GM19238 (cell line): ENCODE measurements around the gene TFAP2B.

Source experiments
- DNase-seq: peaks from one replicate; pipeline ENCODE4 v3.0.0; 2011; ENCODE audit warnings: low spot score; ENCODE audit not compliant: insufficient read length

TFAP2B gene

GRCh38 chr6:50824552-50824951 lies 5.9 kb downstream of the TFAP2B start:
- DNase-seq, result no peak

DNA sequence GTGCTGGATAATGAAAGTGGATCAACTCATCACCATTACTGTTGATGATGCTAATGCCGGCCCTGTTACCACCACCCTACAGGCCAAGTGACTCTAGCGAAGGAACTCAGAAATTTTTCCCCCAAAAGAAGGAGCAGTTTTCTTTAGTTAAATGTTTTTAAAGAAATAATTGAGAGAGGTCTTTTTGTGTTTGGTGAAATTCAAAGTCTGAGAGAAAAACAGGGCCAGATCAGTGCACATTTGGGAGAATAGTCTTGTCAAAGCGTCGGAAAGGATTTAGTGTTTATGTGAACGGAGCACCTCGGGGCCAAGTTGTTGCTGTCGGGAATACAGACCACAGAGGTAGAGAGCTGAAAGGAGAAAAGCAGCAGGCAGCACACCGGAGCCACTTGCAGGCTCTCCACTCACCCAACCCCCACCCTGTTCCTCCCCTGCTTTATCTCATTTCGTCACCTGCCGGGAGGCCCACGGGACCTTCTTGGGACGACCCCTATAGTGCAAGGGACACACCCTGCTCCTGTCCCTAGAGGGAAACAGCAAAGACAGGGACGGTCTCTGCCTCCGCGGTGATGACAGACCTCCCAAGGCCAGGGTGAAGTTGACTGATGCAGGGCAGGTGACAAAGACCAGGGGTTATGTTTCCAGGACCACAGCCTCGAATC lies 6.8 kb downstream of the TFAP2B start:
- DNase-seq, result no peak

DNA sequence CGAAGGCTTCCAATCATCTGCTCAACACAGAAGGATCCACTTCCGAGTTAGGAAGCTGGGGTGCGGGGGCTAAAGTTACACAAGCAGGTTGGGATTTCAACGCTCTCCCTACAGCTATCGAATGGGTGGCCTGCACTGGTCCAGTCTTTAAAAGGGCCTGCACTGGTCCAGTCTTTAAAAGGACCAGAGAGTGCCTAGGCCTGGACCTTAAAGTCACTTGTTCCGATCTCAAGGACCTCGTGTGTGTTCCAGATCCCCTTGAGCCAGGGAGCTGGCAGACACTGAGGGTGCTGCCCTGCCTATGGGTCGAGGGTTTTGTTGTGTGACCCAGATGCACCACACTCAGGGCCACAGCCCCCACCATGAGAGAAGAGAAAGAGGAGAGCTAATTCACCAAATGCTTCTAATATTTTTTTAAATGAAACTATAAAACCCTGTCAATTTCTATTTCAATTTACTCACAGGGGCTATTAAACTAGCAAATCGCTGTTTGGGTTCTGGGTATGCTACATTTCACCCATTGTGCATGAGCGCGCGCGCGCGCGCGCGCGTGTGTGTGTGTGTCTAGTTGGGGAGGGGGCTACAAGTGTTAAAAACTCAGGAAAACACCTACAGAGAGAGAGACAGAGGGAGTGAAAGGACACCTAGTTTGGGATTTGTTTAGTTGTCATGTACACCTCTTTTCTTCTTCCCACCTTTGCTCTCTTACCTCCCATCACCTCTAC lies 7.5 kb downstream of the TFAP2B start:
- DNase-seq, result no peak

DNA sequence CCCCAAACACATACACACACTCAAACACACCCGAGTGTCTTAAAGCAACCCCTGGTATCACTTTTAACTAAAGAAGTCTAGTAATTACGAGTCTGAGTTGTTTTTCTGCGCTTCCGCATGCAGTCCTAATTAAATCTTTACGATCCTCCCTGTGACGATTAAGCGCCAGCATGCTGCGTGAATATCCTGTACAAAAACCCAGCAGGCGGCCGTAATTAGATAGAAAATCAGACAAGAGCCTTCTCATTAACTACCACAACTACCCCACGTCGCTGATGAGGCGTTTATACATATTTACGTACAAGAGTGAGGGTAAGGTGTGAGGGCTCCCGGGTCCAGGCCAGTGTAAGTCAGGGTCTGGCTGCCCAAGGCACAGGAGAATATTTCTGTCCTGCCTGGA lies 8.1 kb downstream of the TFAP2B start:
- DNase-seq, result no peak

GRCh38 chr6:50829049-50829448 lies 10.4 kb downstream of the TFAP2B start:
- DNase-seq, result no peak

- DNase-seq, result no peak
These were observed 11.3 kb downstream of the TFAP2B start for GRCh38 chr6:50829898-50830444.

DNA sequence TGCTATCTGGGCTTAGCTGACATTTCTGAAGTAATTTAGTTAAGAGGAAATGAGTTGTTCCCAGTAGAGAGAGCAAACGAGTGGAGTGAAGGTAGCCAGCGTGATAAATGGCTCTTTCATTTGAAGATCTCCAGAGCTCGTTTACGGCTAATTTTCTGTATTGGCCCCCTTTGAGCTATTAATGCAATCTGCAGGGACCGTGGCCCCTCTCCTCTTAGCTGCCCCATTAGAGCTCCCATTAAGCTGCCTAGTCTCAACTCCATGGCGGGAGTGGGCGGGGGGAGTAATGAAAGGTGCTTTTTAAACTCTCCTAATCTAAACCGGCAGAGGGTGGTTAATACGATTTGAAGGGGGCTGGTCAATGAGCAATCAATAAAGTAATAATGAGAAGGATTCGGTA lies 12.5 kb downstream of the TFAP2B start:
- no peak for DNase-seq

- DNase-seq, result no peak
These were observed 14.2 kb downstream of the TFAP2B start for GRCh38 chr6:50832912-50833311.

GRCh38 chr6:50834929-50835410 lies 16.3 kb downstream of the TFAP2B start:
- no peak for DNase-seq

DNA sequence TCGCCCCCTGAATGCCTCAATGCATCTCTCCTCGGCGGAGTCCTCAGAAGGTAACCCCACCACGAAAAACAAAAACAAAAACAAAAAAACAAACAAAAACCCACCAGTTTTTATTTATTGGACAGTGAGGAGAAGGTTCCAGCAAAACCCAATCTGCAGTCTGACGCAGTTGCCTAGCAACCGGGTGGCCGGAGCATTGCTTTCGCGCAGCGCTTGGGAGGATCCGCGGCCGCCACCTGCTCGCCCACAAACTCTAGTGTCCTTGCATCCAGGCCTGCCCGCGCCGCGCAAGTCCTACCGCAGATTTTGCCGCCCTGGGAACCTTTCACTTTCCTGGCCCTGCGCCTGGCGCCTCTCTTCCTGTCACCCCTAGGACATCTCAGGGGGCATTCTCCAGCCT lies 17.6 kb downstream of the TFAP2B start:
- DNase-seq, result no peak

GRCh38 chr6:50837589-50838445 lies 19.1 kb downstream of the TFAP2B start:
- no peak for DNase-seq

- DNase-seq, result no peak
These were observed 21.6 kb downstream of the TFAP2B start for GRCh38 chr6:50840112-50840810.

DNA sequence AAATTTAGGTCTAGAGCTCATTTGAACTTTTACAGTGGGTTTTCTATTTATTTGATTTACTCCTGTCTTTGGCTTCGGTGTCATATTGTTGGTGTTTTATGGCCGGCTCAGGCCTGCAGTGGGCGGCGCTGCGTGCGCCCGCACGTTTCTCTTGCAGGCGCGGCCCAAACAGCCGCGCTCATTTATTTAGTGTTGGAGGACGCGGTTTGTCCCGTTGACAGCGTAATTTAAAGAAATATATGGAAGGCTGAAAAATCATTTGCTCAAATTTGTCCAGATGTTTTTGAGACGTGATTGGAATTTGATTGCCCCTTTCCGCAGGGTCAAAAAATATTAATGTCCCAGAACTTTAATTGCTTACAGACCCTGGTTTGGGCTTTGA lies 22.1 kb downstream of the TFAP2B start:
- no peak for DNase-seq

- DNase-seq, result no peak
These were observed 23.8 kb downstream of the TFAP2B start for GRCh38 chr6:50842446-50842845.

DNA sequence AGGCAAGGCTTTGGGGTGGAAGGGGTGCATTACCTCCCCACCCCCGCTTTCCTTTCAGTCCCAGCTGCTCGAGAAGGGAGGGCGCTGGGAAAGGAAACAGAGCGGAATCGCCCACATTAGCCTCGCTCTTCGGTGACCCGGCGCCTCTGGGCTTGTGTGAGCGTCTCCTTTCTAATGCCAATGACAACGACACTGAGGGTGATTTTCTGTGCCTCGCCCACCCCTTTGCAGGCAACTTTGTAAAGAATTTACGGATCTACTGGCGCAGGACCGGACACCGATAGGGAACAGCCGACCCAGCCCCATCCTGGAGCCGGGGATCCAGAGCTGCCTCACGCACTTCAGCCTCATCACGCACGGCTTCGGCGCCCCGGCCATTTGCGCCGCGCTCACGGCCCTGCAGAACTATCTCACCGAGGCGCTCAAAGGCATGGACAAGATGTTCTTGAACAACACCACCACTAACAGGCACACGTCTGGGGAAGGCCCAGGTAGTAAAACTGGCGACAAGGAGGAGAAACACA lies 24.3 kb downstream of the TFAP2B start:
- no peak for DNase-seq

GRCh38 chr6:50843842-50844241 lies 25.2 kb downstream of the TFAP2B start:
- DNase-seq, result no peak

DNA sequence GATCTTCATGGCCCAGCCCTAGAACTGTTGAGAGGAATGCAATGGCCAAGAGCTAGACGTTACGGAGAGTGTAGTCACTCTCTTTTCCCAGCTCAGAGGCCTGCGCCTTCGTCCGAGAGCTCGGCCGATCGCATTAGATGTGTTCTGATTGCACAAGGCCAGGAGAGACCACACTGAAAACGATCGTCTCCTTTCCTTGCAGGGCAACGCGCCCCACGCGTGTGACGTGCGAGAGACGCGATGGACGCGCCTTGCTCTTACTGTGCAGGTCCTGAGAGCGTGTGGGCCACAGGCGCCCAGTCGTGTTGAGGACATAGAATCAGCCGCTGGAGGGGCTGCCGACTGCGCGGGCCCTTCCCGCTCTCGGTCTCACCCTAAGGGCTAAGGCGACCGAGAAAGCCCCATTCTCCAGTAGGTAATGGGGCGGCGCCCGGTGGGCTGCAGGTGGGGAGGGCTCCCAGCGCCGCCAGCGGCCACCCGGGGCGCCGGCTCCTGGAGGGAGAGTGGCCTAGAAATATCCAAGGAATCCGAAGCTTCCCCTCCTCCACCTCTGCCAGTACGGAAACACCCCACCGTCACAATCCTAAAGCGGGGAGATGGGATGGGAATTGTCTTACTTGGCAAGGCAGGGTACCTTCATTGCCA lies 26.9 kb downstream of the TFAP2B start:
- DNase-seq, result no peak

GRCh38 chr6:50846144-50846851 lies 27.6 kb downstream of the TFAP2B start:
- no peak for DNase-seq

GRCh38 chr6:50846852-50847155 lies 28.1 kb downstream of the TFAP2B start:
- no peak for DNase-seq
